SK-N-SH treated with all-trans-retinoic acid at 6 μM for 48 hours (cell line): ENCODE data around the gene ABITRAM.
"Not testable (repeated sequence)": the region's sequence is repeated elsewhere in the genome, so short reads cannot be mapped to it uniquely, and the experiment has no call there.

ENCODE experiments used
- ATAC-seq: fragments of 200-7000 bp; cut with Tn5 transposase; 3 replicates; pipeline ENCODE4 v1.9.1; 2020; ENCODE audit warnings: mild to moderate bottlenecking, moderate library complexity
- ARNTL ChIP-seq: fragments of 450-650 bp; formaldehyde crosslinking; IDR thresholded peaks from 2 replicates; pipeline ENCODE4 v1.5.0; 2020; ENCODE audit warnings: low read depth, mild to moderate bottlenecking, moderate library complexity, borderline replicate concordance
- BACH2 ChIP-seq: fragments of 250-450 bp; sonication (Bioruptor Pico); IDR thresholded peaks from 2 replicates; pipeline ENCODE4 v1.9.0; 2021; ENCODE audit warnings: mild to moderate bottlenecking, borderline replicate concordance
- ESRRG ChIP-seq: fragments of 250-450 bp; sonication (Bioruptor Pico); IDR thresholded peaks from 2 replicates; pipeline ENCODE4 v1.6.1; 2021; ENCODE audit warnings: mild to moderate bottlenecking
- GLIS3 ChIP-seq: fragments of 250-450 bp; sonication (Bioruptor Pico); IDR thresholded peaks from 2 replicates; pipeline ENCODE4 v1.5.0; 2020; ENCODE audit warnings: mild to moderate bottlenecking, moderate library complexity
- ISL1 ChIP-seq: fragments of 250-450 bp; sonication (Bioruptor Pico); IDR thresholded peaks from 2 replicates; pipeline ENCODE4 v2.1.2; 2022; ENCODE audit warnings: mild to moderate bottlenecking, moderate library complexity
- OSR1 ChIP-seq: fragments of 250-450 bp; sonication (Bioruptor Pico); IDR thresholded peaks from 2 replicates; pipeline ENCODE4 v1.8.0; 2022; ENCODE audit warnings: moderate library complexity, mild to moderate bottlenecking, inconsistent platforms
- PPARA ChIP-seq: fragments of 250-450 bp; sonication (Bioruptor Pico); IDR thresholded peaks from 2 replicates; pipeline ENCODE4 v1.5.0; 2020; ENCODE audit warnings: mild to moderate bottlenecking, borderline replicate concordance
- SNAI2 ChIP-seq: fragments of 250-450 bp; sonication (Bioruptor Pico); IDR thresholded peaks from 2 replicates; pipeline ENCODE4 v1.5.0; 2020; ENCODE audit warnings: mild to moderate bottlenecking, moderate library complexity
- TCF4 ChIP-seq: fragments of 250-450 bp; sonication (Bioruptor Pico); IDR thresholded peaks from 2 replicates; pipeline ENCODE4 v1.8.0; 2021; ENCODE audit warnings: mild to moderate bottlenecking, moderate library complexity, borderline replicate concordance
- ZC3H10 ChIP-seq: fragments of 250-450 bp; sonication (Bioruptor Pico); IDR thresholded peaks from 2 replicates; pipeline ENCODE4 v1.5.1; 2021; ENCODE audit warnings: mild to moderate bottlenecking, moderate library complexity
- ZFP3 ChIP-seq: fragments of 250-450 bp; sonication (Bioruptor Pico); IDR thresholded peaks from 2 replicates; pipeline ENCODE4 v1.5.0; 2020; ENCODE audit warnings: mild to moderate bottlenecking, moderate library complexity
- ZFP30 ChIP-seq: fragments of 450-650 bp; formaldehyde crosslinking; IDR thresholded peaks from 2 replicates; pipeline ENCODE4 v1.5.0; 2022; ENCODE audit warnings: mild to moderate bottlenecking, moderate library complexity
- ZNF565 ChIP-seq: fragments of 450-650 bp; formaldehyde crosslinking; conservative IDR thresholded peaks from 2 replicates; pipeline ENCODE4 v1.5.0; 2020; ENCODE audit warnings: low read depth, mild to moderate bottlenecking, moderate library complexity
- ZNF70 ChIP-seq: fragments of 450-650 bp; formaldehyde crosslinking; IDR thresholded peaks from 2 replicates; pipeline ENCODE4 v1.5.0; 2020; ENCODE audit warnings: mild to moderate bottlenecking, moderate library complexity
- TF ChIP-seq, protein P1 (sequence below): fragments of 250-450 bp; sonication (Bioruptor Pico); IDR thresholded peaks from 2 replicates; pipeline ENCODE4 v1.8.0; 2020; ENCODE audit warnings: mild to moderate bottlenecking, moderate library complexity, borderline replicate concordance
- TF ChIP-seq, protein P2 (sequence below): fragments of 250-450 bp; sonication (Bioruptor Pico); IDR thresholded peaks from 2 replicates; pipeline ENCODE4 v1.5.1; 2021; ENCODE audit warnings: mild to moderate bottlenecking, moderate library complexity
- TF ChIP-seq, protein P3 (sequence below): fragments of 250-450 bp; sonication (Bioruptor Pico); IDR thresholded peaks from 2 replicates; pipeline ENCODE4 v1.8.0; 2021; ENCODE audit warnings: low read depth, mild to moderate bottlenecking, moderate library complexity, borderline replicate concordance
- TF ChIP-seq, protein P4 (sequence below): fragments of 250-450 bp; sonication (Bioruptor Pico); IDR thresholded peaks from 2 replicates; pipeline ENCODE4 v1.5.1; 2020; ENCODE audit warnings: low read depth, mild to moderate bottlenecking, moderate library complexity

Gene ABITRAM

DNA sequence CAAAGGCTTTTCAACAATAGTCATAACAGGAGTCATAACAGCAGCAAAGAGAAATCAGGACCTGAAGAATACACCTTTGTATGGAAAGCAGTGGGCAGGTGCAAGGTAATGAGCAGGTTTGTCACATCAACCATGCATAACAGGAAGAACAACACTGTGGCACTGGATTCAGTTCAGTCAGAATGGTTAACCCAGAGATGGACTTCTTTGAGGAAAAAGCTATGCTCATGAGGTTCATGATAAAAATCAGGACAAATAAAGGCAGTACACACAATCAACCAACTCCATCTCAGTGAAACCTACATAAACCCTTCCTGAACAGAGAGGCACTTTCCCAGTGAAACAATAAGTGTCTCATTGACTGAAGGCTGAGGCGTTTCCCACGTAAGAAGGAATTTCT is 27.0 kb downstream of the ABITRAM start (continued):
- TF ChIP-seq ESRRG (CRISPR knock-in tag) (no peak), ARNTL (CRISPR knock-in tag) (no peak), ZFP30 (CRISPR knock-in tag) (no peak)

DNA sequence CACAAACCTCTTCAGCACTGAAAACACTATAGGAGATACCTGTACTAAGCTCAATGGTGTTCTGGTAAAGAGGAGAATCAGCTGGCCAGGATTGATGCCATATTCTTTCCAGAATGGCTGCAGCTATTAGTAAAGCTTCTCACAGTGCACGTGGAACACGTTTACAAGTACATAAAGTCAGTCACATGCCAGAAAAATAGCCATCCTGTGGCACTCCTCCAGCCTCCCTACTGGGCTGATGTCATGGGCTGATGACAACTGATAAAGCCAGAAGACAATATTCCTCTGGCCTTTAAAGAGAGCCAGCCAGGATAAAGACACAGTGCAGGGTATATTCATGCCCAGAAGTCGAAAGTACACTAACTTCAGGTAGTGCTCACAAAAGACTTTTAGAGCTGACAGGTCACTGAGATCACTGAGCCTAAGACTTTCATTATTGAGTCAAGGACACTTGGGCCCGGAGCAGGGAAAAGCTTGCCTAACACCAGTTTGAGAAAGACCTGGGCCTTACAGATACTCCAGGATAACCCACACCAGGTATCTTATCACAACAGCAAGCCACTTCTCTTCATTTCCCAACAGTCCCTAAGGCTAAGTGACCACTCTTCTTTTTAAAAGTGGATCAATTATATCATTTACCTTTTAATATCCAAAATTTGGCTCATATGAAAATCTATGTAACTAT is 29.4 kb downstream of the ABITRAM start:
- no peak; the same call in 2 of the 3 replicates for ATAC-seq
- TF ChIP-seq, protein P1, sequence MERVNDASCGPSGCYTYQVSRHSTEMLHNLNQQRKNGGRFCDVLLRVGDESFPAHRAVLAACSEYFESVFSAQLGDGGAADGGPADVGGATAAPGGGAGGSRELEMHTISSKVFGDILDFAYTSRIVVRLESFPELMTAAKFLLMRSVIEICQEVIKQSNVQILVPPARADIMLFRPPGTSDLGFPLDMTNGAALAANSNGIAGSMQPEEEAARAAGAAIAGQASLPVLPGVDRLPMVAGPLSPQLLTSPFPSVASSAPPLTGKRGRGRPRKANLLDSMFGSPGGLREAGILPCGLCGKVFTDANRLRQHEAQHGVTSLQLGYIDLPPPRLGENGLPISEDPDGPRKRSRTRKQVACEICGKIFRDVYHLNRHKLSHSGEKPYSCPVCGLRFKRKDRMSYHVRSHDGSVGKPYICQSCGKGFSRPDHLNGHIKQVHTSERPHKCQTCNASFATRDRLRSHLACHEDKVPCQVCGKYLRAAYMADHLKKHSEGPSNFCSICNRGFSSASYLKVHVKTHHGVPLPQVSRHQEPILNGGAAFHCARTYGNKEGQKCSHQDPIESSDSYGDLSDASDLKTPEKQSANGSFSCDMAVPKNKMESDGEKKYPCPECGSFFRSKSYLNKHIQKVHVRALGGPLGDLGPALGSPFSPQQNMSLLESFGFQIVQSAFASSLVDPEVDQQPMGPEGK (CRISPR knock-in tag): no peak
- TF ChIP-seq ZNF565 (CRISPR knock-in tag): no peak
- TF ChIP-seq, protein P2, sequence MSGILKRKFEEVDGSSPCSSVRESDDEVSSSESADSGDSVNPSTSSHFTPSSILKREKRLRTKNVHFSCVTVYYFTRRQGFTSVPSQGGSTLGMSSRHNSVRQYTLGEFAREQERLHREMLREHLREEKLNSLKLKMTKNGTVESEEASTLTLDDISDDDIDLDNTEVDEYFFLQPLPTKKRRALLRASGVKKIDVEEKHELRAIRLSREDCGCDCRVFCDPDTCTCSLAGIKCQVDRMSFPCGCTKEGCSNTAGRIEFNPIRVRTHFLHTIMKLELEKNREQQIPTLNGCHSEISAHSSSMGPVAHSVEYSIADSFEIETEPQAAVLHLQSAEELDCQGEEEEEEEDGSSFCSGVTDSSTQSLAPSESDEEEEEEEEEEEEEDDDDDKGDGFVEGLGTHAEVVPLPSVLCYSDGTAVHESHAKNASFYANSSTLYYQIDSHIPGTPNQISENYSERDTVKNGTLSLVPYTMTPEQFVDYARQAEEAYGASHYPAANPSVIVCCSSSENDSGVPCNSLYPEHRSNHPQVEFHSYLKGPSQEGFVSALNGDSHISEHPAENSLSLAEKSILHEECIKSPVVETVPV (CRISPR knock-in tag): no peak
- TF ChIP-seq ARNTL (CRISPR knock-in tag): no peak
- no peak for TF ChIP-seq ZC3H10 (CRISPR knock-in tag)
- TF ChIP-seq, protein P3, sequence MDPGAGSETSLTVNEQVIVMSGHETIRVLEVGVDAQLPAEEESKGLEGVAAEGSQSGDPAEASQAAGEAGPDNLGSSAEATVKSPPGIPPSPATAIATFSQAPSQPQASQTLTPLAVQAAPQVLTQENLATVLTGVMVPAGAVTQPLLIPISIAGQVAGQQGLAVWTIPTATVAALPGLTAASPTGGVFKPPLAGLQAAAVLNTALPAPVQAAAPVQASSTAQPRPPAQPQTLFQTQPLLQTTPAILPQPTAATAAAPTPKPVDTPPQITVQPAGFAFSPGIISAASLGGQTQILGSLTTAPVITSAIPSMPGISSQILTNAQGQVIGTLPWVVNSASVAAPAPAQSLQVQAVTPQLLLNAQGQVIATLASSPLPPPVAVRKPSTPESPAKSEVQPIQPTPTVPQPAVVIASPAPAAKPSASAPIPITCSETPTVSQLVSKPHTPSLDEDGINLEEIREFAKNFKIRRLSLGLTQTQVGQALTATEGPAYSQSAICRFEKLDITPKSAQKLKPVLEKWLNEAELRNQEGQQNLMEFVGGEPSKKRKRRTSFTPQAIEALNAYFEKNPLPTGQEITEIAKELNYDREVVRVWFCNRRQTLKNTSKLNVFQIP (CRISPR knock-in tag): no peak
- TF ChIP-seq, protein P4, sequence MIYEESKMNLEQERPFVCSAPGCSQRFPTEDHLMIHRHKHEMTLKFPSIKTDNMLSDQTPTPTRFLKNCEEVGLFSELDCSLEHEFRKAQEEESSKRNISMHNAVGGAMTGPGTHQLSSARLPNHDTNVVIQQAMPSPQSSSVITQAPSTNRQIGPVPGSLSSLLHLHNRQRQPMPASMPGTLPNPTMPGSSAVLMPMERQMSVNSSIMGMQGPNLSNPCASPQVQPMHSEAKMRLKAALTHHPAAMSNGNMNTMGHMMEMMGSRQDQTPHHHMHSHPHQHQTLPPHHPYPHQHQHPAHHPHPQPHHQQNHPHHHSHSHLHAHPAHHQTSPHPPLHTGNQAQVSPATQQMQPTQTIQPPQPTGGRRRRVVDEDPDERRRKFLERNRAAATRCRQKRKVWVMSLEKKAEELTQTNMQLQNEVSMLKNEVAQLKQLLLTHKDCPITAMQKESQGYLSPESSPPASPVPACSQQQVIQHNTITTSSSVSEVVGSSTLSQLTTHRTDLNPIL (CRISPR knock-in tag): no peak
- TF ChIP-seq OSR1 (CRISPR knock-in tag): no peak
- TF ChIP-seq PPARA (CRISPR knock-in tag): no peak
- no peak for TF ChIP-seq ZFP3 (CRISPR knock-in tag)
- no peak for TF ChIP-seq SNAI2 (CRISPR knock-in tag)

DNA sequence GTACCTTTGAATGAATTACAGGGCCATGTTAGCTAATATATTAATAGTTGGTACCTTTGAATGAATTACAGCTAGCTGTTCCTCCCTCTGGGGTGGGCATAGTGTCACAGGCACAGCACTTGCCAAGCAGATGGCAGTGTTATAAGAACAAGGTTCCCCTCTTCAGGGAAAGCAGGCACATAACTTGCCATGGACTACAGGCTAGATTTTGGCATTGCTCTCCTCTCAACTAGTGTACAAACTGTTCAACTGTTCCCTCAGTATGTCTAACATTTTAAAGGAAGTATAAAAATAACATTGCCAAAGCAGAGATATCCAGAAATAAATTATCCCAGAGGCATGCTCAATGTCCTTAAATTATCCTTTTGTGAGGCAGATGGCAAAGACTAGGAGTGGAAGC is 33.7 kb downstream of the ABITRAM start:
- TF ChIP-seq ESRRG (CRISPR knock-in tag): no peak
- TF ChIP-seq, protein P2 (CRISPR knock-in tag): no peak
- TF ChIP-seq BACH2 (CRISPR knock-in tag): no peak
- TF ChIP-seq ZNF70 (CRISPR knock-in tag): no peak
- no peak for TF ChIP-seq ZNF565 (CRISPR knock-in tag)
- TF ChIP-seq, protein P4 (CRISPR knock-in tag): no peak
- TF ChIP-seq, protein P3 (CRISPR knock-in tag): no peak
- no peak for TF ChIP-seq GLIS3 (CRISPR knock-in tag)
- TF ChIP-seq OSR1 (CRISPR knock-in tag): no peak
- TF ChIP-seq TCF4 (CRISPR knock-in tag): no peak
- TF ChIP-seq ZFP3 (CRISPR knock-in tag): no peak
- TF ChIP-seq ISL1 (CRISPR knock-in tag): no peak
- TF ChIP-seq, protein P1 (CRISPR knock-in tag): no peak
- no peak for ATAC-seq

DNA sequence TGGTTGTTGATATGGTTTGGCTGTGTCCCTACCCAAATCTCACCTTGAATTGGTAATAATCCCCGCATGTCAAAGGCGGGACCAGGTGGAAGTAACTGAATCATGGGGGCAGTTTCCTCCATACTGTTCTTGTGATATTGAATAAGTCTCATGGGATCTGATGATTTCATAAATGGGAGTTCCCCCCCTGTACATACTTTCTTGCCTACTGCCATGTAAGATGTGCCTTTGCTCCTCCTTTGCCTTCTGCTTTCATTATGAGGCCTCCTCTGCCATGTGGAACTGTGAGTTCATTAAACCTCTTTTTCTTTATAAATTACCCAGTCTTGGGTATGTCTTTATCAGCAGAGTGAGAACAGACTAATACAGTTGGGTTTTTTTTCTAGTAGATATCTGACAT is 37.2 kb downstream of the ABITRAM start:
- not testable (repeated sequence) for ATAC-seq
